ENCODE data around the gene MT4. TPM values are rescaled to one million over a fixed set of nuclear protein-coding genes. Genes with fewer than 3 reads are reported as not detected.

MT4 gene
- total and polyA plus RNA-seq, 2 of the 4 experiments (the other 2 are of a cell fraction): not detected

DNA sequence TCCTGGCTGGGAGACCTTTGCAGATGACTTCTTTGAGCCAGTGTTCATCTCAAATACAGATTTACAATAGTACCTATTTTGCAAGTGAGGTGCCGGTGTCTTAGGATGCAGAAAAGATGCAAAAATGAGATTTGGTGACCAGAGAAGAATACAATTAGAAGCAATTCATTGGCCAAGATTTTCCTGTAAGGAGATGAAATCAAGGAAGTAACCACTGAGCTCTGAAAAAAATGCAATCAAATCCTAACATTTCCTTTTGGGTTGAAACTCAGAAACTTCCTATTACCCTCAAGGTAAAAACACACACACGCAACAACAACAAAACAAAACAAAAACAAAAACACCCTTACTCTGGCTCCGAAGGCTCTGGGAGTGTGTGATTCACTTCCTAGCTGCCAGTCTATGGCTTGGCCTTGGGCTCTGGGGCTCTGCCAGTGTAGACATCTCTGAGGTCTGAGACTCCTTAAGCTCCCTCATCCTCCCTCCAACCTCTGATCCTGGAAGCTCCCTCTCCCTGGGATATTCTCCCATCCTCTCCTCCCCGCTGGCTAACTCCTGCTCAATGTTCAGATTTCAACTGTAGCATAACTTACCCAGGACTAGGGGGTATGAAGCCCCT is 16.8 kb upstream of the MT4 start:
- Histone ChIP-seq H2AFZ (replicated peaks; ENCODE audit: low read length, poor library complexity) (peak overlapping the region; percentile 59), H2AK5ac (ENCODE audit: low read depth, low read length) (no peak overlapping the region), H2BK15ac (ENCODE audit: low read depth, low read length) (no peak overlapping the region), H2AK9ac (replicated peaks; ENCODE audit: low read depth, low read length, poor library complexity) (no peak overlapping the region), H2BK5ac (ENCODE audit: low read depth, low read length, poor library complexity, severe bottlenecking) (no peak overlapping the region), H3K4me3 (ENCODE audit: insufficient read depth, low read depth, low read length) (no peak overlapping the region), H3K4me1 (ENCODE audit: control insufficient read depth, insufficient read depth, low read length) (peaks cover 11% of the 10 kb centered on the region), H3K23ac (ENCODE audit: low read depth, low read length) (no peak overlapping the region), H4K91ac (ENCODE audit: insufficient read depth, low read depth, low read length) (peak overlapping the region; percentile 26; the same call in 1 of the 2 replicates), H3K9ac (ENCODE audit: low read depth, low read length) (no peak overlapping the region), H3K79me1 (ENCODE audit: low read depth in 1 of 2, low read length in 2 of 2) (no peaks in the 10 kb centered on the region), H3K4ac (ENCODE audit: low read depth, low read length) (peak overlapping the region; percentile 41), H3K14ac (replicated peaks; ENCODE audit: low read depth, low read length) (peak overlapping the region; percentile 71), H2BK20ac (ENCODE audit: low read depth, low read length) (peak overlapping the region; percentile 27; the same call in 1 of the 2 replicates), H3K9me3 (ENCODE audit: control insufficient read depth, insufficient read depth, low read length) (no peaks in the 10 kb centered on the region), H3K9me1 (ENCODE audit: insufficient read depth, low read length) (no peaks in the 10 kb centered on the region; the same call in 1 of the 2 replicates), H3K36me3 (ENCODE audit: control insufficient read depth, insufficient read depth, low read length) (no peaks in the 10 kb centered on the region), H3K18ac (ENCODE audit: low read depth, low read length) (no peak overlapping the region), H3K4me2 (ENCODE audit: low read depth, low read length) (no peak overlapping the region), H4K8ac (ENCODE audit: low read depth in 2 of 2, low read length in 2 of 2) (peak overlapping the region in 1 of 2 experiments; percentile 49; a peak in 2 of 4 replicates), H3K27me3 (ENCODE audit: control insufficient read depth, insufficient read depth, low read length) (no peaks in the 10 kb centered on the region; the same call in 1 of the 2 replicates), H4K5ac (ENCODE audit: low read depth, low read length) (0 out of 2 replicates have a peak overlapping the region, but pooled peaks have one; percentile 45), H2BK120ac (ENCODE audit: low read depth, low read length) (0 out of 2 replicates have a peak overlapping the region, but pooled peaks have one; percentile 39), H3K56ac (ENCODE audit: extremely low read depth, insufficient read depth, low read length) (no peak overlapping the region), H4K20me1 (ENCODE audit: insufficient read depth, low read length) (no peaks in the 10 kb centered on the region), H3K27ac (ENCODE audit: insufficient read depth, low read length) (no peak overlapping the region)
- WGBS, 2 experiments (ENCODE audit: extremely low coverage in 2 of 2, insufficient read length in 1 of 2): no CpG with 5 or more reads among the region's 4 CpGs
- no TSS peak for BruUV-seq (replicated peaks)
- ATAC-seq (ENCODE audit: low read depth): no peak
- ChIA-PET POLR2A (ENCODE audit: unreplicated experiment) (no interaction called here), CTCF (interaction anchor here (1.0 to 1.3 kb wide), 3 partner anchors 13 to 34 kb away, joined by 3 to 4 read pairs (median 3); no protein-coding TSS in a partner anchor)
- in situ Hi-C loops (cut with MboI; ENCODE audit: low sequenced_read_pairs) (loop anchor here (10.0 kb wide), 1 partner anchor 63 kb away; no protein-coding TSS in a partner anchor), intact Hi-C loops (cut with micrococcal nuclease) (no loop called here), dilution Hi-C loops (cut with HindIII; ENCODE audit: low sequenced_read_pairs, unreplicated experiment) (no loop called here)
- no peak for DNase-seq
- TF ChIP-seq NFE2L2 (IDR thresholded peaks at IDR 0.05; ENCODE audit: low read depth, low read length) (no peak), MAZ (IDR thresholded peaks at IDR 0.05; ENCODE audit: borderline replicate concordance, low read depth, low read length) (no peak), BHLHE40 (IDR thresholded peaks at IDR 0.05; ENCODE audit: low read depth, low read length) (no peak), CEBPB (IDR thresholded peaks at IDR 0.05; ENCODE audit: low read depth, low read length) (no peak), MAFK (IDR thresholded peaks at IDR 0.05; ENCODE audit: low read depth, low read length) (no peak), FOS (IDR thresholded peaks at IDR 0.05; ENCODE audit: low read depth, low read length) (no peak), RCOR1 (IDR thresholded peaks at IDR 0.05; ENCODE audit: insufficient replicate concordance, low read length) (no peak), CHD1 (IDR thresholded peaks at IDR 0.05; ENCODE audit: low read depth, low read length) (no peak), MXI1 (IDR thresholded peaks at IDR 0.05; ENCODE audit: borderline replicate concordance, low read depth, low read length) (no peak)

Measured in IMR-90 (cell line).